ENCODE measurements around the gene COG5. TPM values are rescaled to one million over a fixed set of nuclear protein-coding genes. Genes with fewer than 3 reads are reported as not detected.

COG5 gene
- total and polyA plus RNA-seq, 9 of the 15 experiments (the other 6 are each of a cell fraction or from before 2014, with no cell fraction given), result 15.3 to 75.1 (median 56.4) TPM

GRCh38 chr7:107286751-107287621 lies 276.7 kb downstream of the COG5 start (continued):
- TF ChIP-seq C11orf30 (IDR thresholded peaks at IDR 0.05; ENCODE audit: low read depth) (peak; percentile 88), ZNF740 (CRISPR knock-in tag; IDR thresholded peaks at IDR 0.05) (no peak), ZNF740 (tag; IDR thresholded peaks at IDR 0.05) (peak in 1 of 2 experiments; percentile 71; a peak in 1 of 4 replicates), HMG20A (CRISPR knock-in tag; conservative IDR thresholded peaks at IDR 0.05) (no peak), MYC (IDR thresholded peaks at IDR 0.05; ENCODE audit: low read depth, low read length) (no peak), MYC (CRISPR knock-in tag; IDR thresholded peaks at IDR 0.05; ENCODE audit: borderline replicate concordance, low read depth) (no peak), NFE2L1 (tag; IDR thresholded peaks at IDR 0.05; ENCODE audit: borderline replicate concordance, low read depth) (peak; percentile 17; the same call in 1 of the 2 replicates), TFE3 (CRISPR knock-in tag; IDR thresholded peaks at IDR 0.05) (no peak), ZBTB1 (CRISPR knock-in tag; IDR thresholded peaks at IDR 0.05; ENCODE audit: borderline replicate concordance, low read depth) (no peak), SRF (CRISPR knock-in tag; IDR thresholded peaks at IDR 0.05) (no peak), ZNF586 (CRISPR knock-in tag; conservative IDR thresholded peaks at IDR 0.05) (no peak), TSC22D4 (tag; IDR thresholded peaks at IDR 0.05) (no peak), ELK1 (CRISPR knock-in tag; IDR thresholded peaks at IDR 0.05) (no peak), ZNF707 (CRISPR knock-in tag; conservative IDR thresholded peaks at IDR 0.05) (no peak), MAFK (IDR thresholded peaks at IDR 0.05; ENCODE audit: low read length) (peak; percentile 67), MAFG (tag; conservative IDR thresholded peaks at IDR 0.05) (peak; percentile 82), ZBTB33 (CRISPR knock-in tag; IDR thresholded peaks at IDR 0.05) (no peak), ZNF75A (CRISPR knock-in tag; IDR thresholded peaks at IDR 0.05) (no peak), EP300 (IDR thresholded peaks at IDR 0.05; ENCODE audit: low read length) (no peak), NFIC (IDR thresholded peaks at IDR 0.05) (no peak), DDX20 (tag; IDR thresholded peaks at IDR 0.05; ENCODE audit: low read depth) (peak; percentile 87)
